DND-41 (cell line): ENCODE measurements around the gene VAV2.

Experiments used
- ATAC-seq: fragments of 200-7000 bp; cut with Tn5 transposase; 3 replicates; pipeline ENCODE4 v1.9.1; 2021; ENCODE audit warnings: low read depth; ENCODE audit not compliant: insufficient read depth
- DNase-seq: peaks from one replicate; pipeline ENCODE4 v3.0.0-alpha.2; 2020
- H2AFZ ChIP-seq: 2 replicates; pipeline ENCODE4 v1.6.0; 2012; ENCODE audit warnings: low read depth, low read length
- H3K27ac ChIP-seq: 2 replicates; pipeline ENCODE4 v1.5.1; 2012; ENCODE audit warnings: low read length, inconsistent platforms
- H3K27me3 ChIP-seq: fragments of 200-600 bp; sonication (generic); 2 replicates; pipeline ENCODE4 v1.6.0; 2012; ENCODE audit warnings: low read length, mild to moderate bottlenecking, inconsistent platforms; ENCODE audit not compliant: insufficient read depth, poor library complexity
- H3K36me3 ChIP-seq: 2 replicates; pipeline ENCODE4 v1.5.1; 2012; ENCODE audit warnings: low read length, inconsistent platforms; ENCODE audit not compliant: insufficient read depth
- H3K4me1 ChIP-seq: 2 replicates; pipeline ENCODE4 v1.5.1; 2012; ENCODE audit warnings: mild to moderate bottlenecking, low read length; ENCODE audit not compliant: insufficient read depth
- H3K4me2 ChIP-seq: 2 replicates; pipeline ENCODE4 v1.6.0; 2012; ENCODE audit warnings: mild to moderate bottlenecking, moderate library complexity, low read length, inconsistent platforms; ENCODE audit not compliant: insufficient read depth
- H3K4me3 ChIP-seq, 2 experiments: fragments of 200-600 bp in 1 of 2; shearing (Covaris generic) in 1 of 2; 2 replicates each; pipeline ENCODE4 v1.5.1; 2012 to 2016; ENCODE audit warnings: inconsistent platforms in 2 of 2, low read length in 2 of 2, mild to moderate bottlenecking in 2 of 2, low read depth in 1 of 2, moderate library complexity in 1 of 2
- H3K79me2 ChIP-seq: 2 replicates; pipeline ENCODE4 v1.6.0; 2012; ENCODE audit warnings: low read length, inconsistent platforms; ENCODE audit not compliant: insufficient read depth
- H3K9ac ChIP-seq: 2 replicates; pipeline ENCODE4 v1.6.0; 2012; ENCODE audit warnings: low read depth, mild to moderate bottlenecking, inconsistent platforms, low read length, moderate library complexity
- H3K9me3 ChIP-seq: 2 replicates; pipeline ENCODE4 v1.5.1; 2012; ENCODE audit warnings: low read length, moderate library complexity, mild to moderate bottlenecking, inconsistent platforms; ENCODE audit not compliant: insufficient read depth, severe bottlenecking
- H4K20me1 ChIP-seq: 2 replicates; pipeline ENCODE4 v1.6.0; 2012; ENCODE audit warnings: low read length; ENCODE audit not compliant: insufficient read depth
- EZH2 ChIP-seq: IDR thresholded peaks from 3 replicates; pipeline ENCODE4 v1.6.1; 2012; ENCODE audit warnings: borderline replicate concordance, low read depth, mild to moderate bottlenecking, moderate library complexity, low read length, inconsistent platforms; ENCODE audit not compliant: severe bottlenecking
- TF ChIP-seq, protein P1 (sequence below): IDR thresholded peaks from 2 replicates; pipeline ENCODE4 v1.5.1; 2012; ENCODE audit warnings: borderline replicate concordance, low read length, moderate library complexity, mild to moderate bottlenecking; ENCODE audit not compliant: poor library complexity, severe bottlenecking; ENCODE audit errors: extremely low read depth

VAV2 gene

DNA sequence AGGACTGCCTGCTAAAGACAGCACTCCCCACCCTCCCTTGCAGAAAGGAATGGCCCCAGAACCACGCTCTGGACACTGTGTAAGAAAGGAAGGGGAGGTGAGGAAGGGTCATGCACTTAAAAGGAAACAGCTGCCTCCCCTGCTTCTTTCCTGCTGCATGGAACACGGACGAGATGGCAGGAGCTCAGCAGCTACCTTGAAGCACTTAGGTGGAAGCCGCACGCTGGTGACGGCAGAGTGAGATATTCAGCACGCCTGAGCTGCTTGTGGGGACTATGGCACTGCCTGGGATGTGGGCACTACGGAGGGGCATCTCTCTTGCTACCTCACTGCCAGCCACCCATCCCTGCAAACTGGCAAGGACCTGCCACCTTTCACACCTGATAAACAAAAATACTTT, 101.5 kb downstream of the VAV2 start:
- H3K27me3 ChIP-seq: no peaks in the 10 kb centered on the region
- no peaks in the 10 kb centered on the region for H3K79me2 ChIP-seq
- H2AFZ ChIP-seq: no peak overlapping the region
- ATAC-seq (no peak), DNase-seq (no peak)
- H3K9me3 ChIP-seq: no peaks in the 10 kb centered on the region
- no peak overlapping the region for H3K9ac ChIP-seq
- H3K4me2 ChIP-seq: no peak overlapping the region
- no peak overlapping the region for H3K27ac ChIP-seq
- TF ChIP-seq EZH2: no peak
- TF ChIP-seq, protein P1, sequence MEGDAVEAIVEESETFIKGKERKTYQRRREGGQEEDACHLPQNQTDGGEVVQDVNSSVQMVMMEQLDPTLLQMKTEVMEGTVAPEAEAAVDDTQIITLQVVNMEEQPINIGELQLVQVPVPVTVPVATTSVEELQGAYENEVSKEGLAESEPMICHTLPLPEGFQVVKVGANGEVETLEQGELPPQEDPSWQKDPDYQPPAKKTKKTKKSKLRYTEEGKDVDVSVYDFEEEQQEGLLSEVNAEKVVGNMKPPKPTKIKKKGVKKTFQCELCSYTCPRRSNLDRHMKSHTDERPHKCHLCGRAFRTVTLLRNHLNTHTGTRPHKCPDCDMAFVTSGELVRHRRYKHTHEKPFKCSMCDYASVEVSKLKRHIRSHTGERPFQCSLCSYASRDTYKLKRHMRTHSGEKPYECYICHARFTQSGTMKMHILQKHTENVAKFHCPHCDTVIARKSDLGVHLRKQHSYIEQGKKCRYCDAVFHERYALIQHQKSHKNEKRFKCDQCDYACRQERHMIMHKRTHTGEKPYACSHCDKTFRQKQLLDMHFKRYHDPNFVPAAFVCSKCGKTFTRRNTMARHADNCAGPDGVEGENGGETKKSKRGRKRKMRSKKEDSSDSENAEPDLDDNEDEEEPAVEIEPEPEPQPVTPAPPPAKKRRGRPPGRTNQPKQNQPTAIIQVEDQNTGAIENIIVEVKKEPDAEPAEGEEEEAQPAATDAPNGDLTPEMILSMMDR: no peak
- H4K20me1 ChIP-seq: no peaks in the 10 kb centered on the region
- no peaks in the 10 kb centered on the region for H3K4me1 ChIP-seq
- H3K4me3 ChIP-seq: no peak overlapping the region
- H3K36me3 ChIP-seq: no peaks in the 10 kb centered on the region

DNA sequence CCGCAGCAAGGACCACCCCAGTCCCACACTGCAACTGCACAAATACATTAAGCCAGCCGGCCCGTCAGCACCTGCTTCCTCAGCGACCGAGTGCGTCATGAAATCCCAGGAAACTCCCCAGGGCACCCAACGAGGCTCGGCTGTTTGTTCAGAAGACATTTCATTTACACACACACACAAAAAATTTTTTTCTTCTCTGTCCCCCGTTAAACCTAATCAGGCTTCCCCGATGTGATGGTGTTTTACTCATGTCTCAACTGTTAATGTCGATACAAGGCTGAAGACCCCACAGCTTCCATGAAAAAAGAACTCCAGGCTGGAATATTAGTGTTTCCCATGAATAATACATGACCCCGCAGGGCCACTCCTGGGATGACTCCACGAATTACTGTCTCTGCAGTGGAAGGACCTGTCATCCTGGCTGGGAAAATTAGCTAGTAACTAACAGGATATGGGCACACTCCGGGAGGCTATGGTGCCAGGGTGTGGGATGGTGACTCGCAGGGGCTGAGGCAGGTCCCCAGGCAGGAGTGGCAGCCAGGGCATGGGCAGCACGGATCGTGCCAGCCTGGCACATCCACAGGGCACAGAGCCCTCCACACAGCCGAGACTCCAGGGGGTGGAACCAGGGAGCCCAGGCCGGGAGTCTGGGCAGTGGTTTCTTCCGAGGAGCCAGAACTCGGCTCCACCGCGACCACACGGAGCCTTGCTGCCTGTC, 102.4 kb downstream of the VAV2 start:
- Histone ChIP-seq H3K9ac (no peak overlapping the region), H3K27ac (no peak overlapping the region), H4K20me1 (no peaks in the 10 kb centered on the region), H2AFZ (no peak overlapping the region), H3K4me2 (no peak overlapping the region), H3K4me1 (no peaks in the 10 kb centered on the region), H3K27me3 (no peaks in the 10 kb centered on the region), H3K4me3 (no peak overlapping the region), H3K79me2 (no peaks in the 10 kb centered on the region), H3K36me3 (no peaks in the 10 kb centered on the region), H3K9me3 (no peaks in the 10 kb centered on the region)
- ATAC-seq: no peak
- DNase-seq: no peak
- TF ChIP-seq, protein P1: no peak
- no peak for TF ChIP-seq EZH2

DNA sequence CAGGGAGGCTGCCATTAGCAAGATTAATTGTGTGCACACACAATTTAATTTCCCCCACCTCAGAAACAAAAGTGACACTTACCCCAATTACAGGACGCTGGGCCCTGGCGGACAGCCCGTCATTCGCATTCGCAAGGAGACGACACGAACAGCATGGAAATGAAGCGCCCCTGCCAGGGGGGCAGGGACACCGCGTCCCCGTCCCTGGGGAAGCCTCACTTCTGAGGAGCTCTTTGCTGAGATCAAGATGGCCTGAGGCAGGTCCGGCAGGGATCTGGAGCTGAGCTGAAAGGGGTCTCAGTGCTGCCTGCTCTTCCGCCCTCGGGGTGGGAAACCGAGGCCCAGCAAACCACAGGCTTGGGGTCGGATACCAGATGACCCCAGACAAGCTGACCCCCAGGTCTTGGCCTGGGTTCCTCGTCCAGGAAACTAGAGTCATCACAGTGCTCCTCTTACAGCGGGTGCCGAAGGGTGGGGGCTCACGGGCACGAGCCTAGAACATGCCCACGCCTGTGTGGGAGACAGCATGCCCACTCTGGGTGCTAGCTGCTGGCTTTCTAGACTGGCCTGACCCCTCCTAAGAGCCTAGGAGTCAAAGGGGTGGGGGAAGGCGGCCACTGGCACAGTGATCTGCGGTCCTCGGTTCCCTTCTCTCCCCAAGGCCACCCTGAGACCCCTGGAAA, 103.2 kb downstream of the VAV2 start:
- no peaks in the 10 kb centered on the region for H3K27me3 ChIP-seq
- DNase-seq (no peak), ATAC-seq (no peak)
- H2AFZ ChIP-seq: no peak overlapping the region
- no peaks in the 10 kb centered on the region for H3K9me3 ChIP-seq
- TF ChIP-seq EZH2: no peak
- TF ChIP-seq, protein P1: no peak
- no peak overlapping the region for H3K9ac ChIP-seq
- no peaks in the 10 kb centered on the region for H3K4me1 ChIP-seq
- H4K20me1 ChIP-seq: no peaks in the 10 kb centered on the region
- no peak overlapping the region for H3K4me2 ChIP-seq
- no peaks in the 10 kb centered on the region for H3K36me3 ChIP-seq
- H3K4me3 ChIP-seq: no peak overlapping the region
- no peaks in the 10 kb centered on the region for H3K79me2 ChIP-seq
- no peak overlapping the region for H3K27ac ChIP-seq
